Measurements from ENCODE around the gene RPN1.

RPN1 gene

DNA sequence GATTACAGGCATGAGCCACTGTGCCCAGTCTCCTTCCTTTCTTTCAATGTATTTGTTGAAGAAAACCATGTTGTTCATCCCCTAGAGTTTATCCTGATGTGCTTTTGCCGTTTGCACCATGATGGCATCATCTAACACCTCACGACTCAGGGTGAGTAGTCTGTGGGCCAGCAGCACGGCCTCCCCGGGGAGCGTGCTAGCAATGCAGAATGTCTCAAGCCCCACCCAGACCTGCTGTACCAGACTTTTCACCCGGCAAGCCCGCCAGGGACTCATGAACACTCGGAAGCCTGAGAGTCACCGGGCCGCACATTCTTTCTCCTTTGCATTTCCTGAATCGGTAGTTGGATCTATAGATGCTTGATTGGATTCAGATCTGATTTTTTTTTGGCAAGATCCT is 64.6 kb downstream of the RPN1 start:
- H3K36me3 ChIP-seq, result no peaks in the 10 kb centered on the region
- no peaks in the 10 kb centered on the region for H3K9me3 ChIP-seq
- H3K27ac ChIP-seq, result no peak overlapping the region
- no peak for DNase-seq
- TF ChIP-seq, protein P1, sequence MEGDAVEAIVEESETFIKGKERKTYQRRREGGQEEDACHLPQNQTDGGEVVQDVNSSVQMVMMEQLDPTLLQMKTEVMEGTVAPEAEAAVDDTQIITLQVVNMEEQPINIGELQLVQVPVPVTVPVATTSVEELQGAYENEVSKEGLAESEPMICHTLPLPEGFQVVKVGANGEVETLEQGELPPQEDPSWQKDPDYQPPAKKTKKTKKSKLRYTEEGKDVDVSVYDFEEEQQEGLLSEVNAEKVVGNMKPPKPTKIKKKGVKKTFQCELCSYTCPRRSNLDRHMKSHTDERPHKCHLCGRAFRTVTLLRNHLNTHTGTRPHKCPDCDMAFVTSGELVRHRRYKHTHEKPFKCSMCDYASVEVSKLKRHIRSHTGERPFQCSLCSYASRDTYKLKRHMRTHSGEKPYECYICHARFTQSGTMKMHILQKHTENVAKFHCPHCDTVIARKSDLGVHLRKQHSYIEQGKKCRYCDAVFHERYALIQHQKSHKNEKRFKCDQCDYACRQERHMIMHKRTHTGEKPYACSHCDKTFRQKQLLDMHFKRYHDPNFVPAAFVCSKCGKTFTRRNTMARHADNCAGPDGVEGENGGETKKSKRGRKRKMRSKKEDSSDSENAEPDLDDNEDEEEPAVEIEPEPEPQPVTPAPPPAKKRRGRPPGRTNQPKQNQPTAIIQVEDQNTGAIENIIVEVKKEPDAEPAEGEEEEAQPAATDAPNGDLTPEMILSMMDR (IDR thresholded peaks at IDR 0.05), result no peak
- intact Hi-C loops (cut with DNase I; ENCODE audit: low total_unique reads), result no loop called here
- peaks cover 0 to 7% (median 2%) of the 10 kb centered on the region in 4 donors for H3K4me1 ChIP-seq
- no peak overlapping the region for H3K4me3 ChIP-seq
- H3K27me3 ChIP-seq, result peaks cover 0 to 20% of the 10 kb centered on the region in 2 donors

DNA sequence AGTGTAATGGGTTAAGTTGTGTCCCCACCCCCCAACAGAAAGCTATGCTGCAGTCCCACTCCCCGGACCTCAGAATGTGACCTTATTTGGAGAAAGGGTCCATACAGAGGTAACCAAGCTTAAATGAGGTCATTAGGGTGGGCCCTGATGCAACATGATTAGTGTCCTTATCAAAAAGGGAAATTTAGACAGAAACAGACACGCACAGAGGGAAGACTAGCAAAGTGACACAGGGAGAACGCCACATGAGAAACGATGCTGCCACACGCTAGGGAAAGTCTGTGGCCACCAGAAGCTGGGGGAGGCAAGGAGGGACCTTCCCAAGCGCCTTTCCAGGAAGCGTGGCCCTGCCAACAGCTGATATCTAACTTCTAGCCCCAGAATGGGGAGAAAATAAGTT is 65.4 kb downstream of the RPN1 start:
- intact Hi-C loops (cut with DNase I; ENCODE audit: low total_unique reads), result no loop called here
- DNase-seq, result no peak

DNA sequence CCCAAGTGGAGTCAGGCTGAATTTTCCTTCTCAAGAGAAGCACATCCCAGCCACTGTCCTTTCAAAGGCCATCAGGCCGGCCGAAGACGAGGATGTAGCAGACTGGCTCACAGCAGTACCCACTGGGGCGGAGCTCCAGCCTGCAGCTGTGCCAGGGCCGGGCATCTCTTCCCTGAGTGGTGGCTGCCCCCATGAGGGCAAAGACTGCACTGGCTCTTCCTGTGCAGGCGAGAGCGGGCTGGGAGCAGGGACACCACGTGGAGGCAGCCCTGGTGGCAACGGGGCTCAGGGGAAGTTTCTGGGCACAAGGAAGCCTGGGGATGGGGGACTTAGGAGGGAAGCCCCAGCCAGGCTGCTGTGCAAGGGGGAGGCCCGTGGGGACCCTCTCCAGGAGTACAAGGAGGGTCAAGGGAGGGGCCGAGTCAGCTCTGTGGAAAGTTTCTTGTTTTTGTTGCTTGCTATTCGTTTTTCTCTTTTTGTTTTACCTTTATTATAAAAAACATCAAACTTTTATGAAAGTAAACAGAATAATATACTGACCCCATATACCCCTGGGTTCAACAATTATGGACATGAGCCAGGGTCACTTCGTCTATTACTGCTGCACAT is 66.1 kb downstream of the RPN1 start:
- intact Hi-C loops (cut with DNase I; ENCODE audit: low total_unique reads), result no loop called here
- Histone ChIP-seq H3K4me1 (peaks cover 0 to 7% (median 2%) of the 10 kb centered on the region in 4 donors), H3K36me3 (no peaks in the 10 kb centered on the region), H3K9me3 (peaks cover 0 to 4% (median 0%) of the 10 kb centered on the region in 3 donors), H3K4me3 (no peak overlapping the region), H3K27me3 (peaks cover 0 to 15% of the 10 kb centered on the region in 2 donors), H3K27ac (no peak overlapping the region)
- TF ChIP-seq, protein P1 (IDR thresholded peaks at IDR 0.05), result peak; percentile 60 to 71
- peak; percentile 56 to 76 for DNase-seq

More for the DNA sequence above, 65.4 kb downstream of the RPN1 start:
- Histone ChIP-seq H3K9me3 (no peaks in the 10 kb centered on the region), H3K4me3 (no peak overlapping the region), H3K27ac (no peak overlapping the region), H3K4me1 (peaks cover 0 to 7% (median 2%) of the 10 kb centered on the region in 4 donors), H3K36me3 (no peaks in the 10 kb centered on the region), H3K27me3 (peaks cover 0 to 15% of the 10 kb centered on the region in 2 donors)
- TF ChIP-seq, protein P1 (IDR thresholded peaks at IDR 0.05), result no peak

DNA sequence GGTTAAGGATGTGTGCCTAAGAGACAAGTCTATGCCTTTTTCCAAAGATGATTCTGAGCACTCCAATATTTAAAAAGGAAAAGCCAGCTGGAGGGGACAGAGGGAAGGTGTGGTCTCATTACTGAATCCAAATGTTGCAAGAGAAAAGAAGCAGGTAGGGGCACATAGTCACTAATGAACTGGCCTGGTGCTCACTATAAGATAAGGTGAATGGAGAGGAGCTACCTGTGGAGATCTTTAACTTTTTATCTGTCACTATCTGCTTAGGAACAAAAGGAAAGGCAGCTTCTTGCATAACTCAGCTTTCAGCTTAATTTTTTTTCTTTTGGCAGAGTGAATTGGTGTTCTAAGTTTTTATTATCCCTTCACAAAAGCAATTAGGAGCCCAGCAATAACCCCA is 69.1 kb downstream of the RPN1 start:
- Histone ChIP-seq H3K27me3 (peaks cover 0 to 28% of the 10 kb centered on the region in 2 donors), H3K36me3 (no peaks in the 10 kb centered on the region), H3K9me3 (peaks cover 0 to 4% (median 0%) of the 10 kb centered on the region in 3 donors), H3K4me3 (no peak overlapping the region), H3K27ac (no peak overlapping the region), H3K4me1 (peaks cover 0 to 7% (median 2%) of the 10 kb centered on the region in 4 donors)
- DNase-seq, result no peak
- intact Hi-C loops (cut with DNase I; ENCODE audit: low total_unique reads), result no loop called here
- TF ChIP-seq, protein P1 (IDR thresholded peaks at IDR 0.05), result no peak

DNA sequence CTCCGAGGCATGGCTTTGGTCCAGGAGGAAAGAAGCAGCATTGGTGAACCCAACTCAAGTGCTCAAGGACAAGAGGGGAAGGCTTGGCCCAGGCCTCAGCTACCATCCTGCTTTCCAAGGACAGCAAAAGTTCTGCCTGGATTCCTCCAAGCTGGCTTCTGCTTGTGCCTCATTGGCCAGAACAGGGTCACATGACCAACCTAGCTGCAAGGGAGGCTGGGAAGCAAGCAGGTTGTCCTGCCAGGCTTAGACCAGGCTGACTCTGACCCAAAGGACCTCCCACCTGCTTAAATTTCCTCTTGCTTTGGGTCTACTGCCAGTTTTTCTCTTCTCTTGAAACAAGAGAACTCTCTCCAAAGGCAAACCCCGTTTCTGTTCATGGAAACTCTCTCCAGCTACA is 70.7 kb downstream of the RPN1 start:
- H3K36me3 ChIP-seq, result no peaks in the 10 kb centered on the region
- H3K4me3 ChIP-seq, result no peak overlapping the region
- H3K27ac ChIP-seq, result no peak overlapping the region
- TF ChIP-seq, protein P1 (IDR thresholded peaks at IDR 0.05), result no peak
- H3K9me3 ChIP-seq, result peaks cover 0 to 4% (median 0%) of the 10 kb centered on the region in 3 donors
- DNase-seq, result no peak
- peaks cover 0 to 37% of the 10 kb centered on the region in 2 donors for H3K27me3 ChIP-seq
- intact Hi-C loops (cut with DNase I; ENCODE audit: low total_unique reads), result no loop called here
- peaks cover 0 to 7% (median 2%) of the 10 kb centered on the region in 4 donors for H3K4me1 ChIP-seq

All from tibial artery (tissue), 4 donors.